ENCODE measurements around the gene CIRBP. TPM values are rescaled to one million over a fixed set of nuclear protein-coding genes. Genes with fewer than 3 reads are reported as not detected.
"Not testable (repeated sequence)": the region's sequence is repeated elsewhere in the genome, so short reads cannot be mapped to it uniquely, and the experiment has no call there.

The CIRBP gene
- total RNA-seq, 2 donors from 2014 or later: 288 to 385 TPM

GRCh38 chr19:1300744-1301490 is 31.8 kb downstream of the CIRBP start:
- Histone ChIP-seq H3K9me3 (no peaks in the 10 kb centered on the region), H3K4me3 (no peak overlapping the region), H3K36me3 (no peaks in the 10 kb centered on the region), H3K27ac (no peak overlapping the region), H3K27me3 (no peaks in the 10 kb centered on the region), H3K4me1 (no peaks in the 10 kb centered on the region)
- no peak for DNase-seq (ENCODE audit: low spot score)
- TF ChIP-seq CTCF (IDR thresholded peaks at IDR 0.05): no peak

GRCh38 chr19:1302533-1303239 is 33.6 kb downstream of the CIRBP start:
- Histone ChIP-seq H3K4me3 (no peak overlapping the region), H3K36me3 (no peaks in the 10 kb centered on the region), H3K4me1 (no peaks in the 10 kb centered on the region), H3K27ac (no peak overlapping the region), H3K9me3 (no peaks in the 10 kb centered on the region), H3K27me3 (no peaks in the 10 kb centered on the region)
- no peak for TF ChIP-seq CTCF (IDR thresholded peaks at IDR 0.05)
- DNase-seq (ENCODE audit: low spot score): no peak

- no peaks in the 10 kb centered on the region for H3K4me1 ChIP-seq
- no peak overlapping the region for H3K27ac ChIP-seq
- H3K27me3 ChIP-seq: no peaks in the 10 kb centered on the region
- H3K9me3 ChIP-seq: no peaks in the 10 kb centered on the region
- no peaks in the 10 kb centered on the region for H3K36me3 ChIP-seq
- no peak for DNase-seq (ENCODE audit: low spot score)
- no peak for TF ChIP-seq CTCF (IDR thresholded peaks at IDR 0.05)
- H3K4me3 ChIP-seq: no peak overlapping the region
These were observed 35.2 kb downstream of the CIRBP start for GRCh38 chr19:1304197-1304924.

DNA sequence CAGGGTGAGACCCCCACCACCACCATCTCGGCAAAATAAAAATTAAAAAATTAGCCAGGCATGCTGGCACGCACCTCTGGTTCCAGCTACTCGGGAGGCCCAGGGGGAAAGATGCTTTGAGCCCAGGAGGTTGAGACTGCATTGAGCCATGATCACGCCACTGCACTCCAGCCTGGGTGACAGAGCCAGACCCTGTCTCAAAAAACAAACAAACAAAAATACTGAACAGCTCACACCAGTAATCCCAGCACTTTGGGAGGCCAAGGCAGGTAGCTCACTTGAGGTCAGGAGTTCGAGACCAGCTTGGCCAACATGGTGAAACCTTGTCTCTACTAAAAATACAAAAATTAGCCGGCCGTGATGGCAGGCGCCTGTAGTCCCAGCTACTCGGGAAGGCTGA is 36.2 kb downstream of the CIRBP start:
- H3K36me3 ChIP-seq; H3K27me3 ChIP-seq; H3K4me1 ChIP-seq; H3K4me3 ChIP-seq; H3K9me3 ChIP-seq; DNase-seq (ENCODE audit: low spot score); H3K27ac ChIP-seq: not testable (repeated sequence)

GRCh38 chr19:1307320-1307719 is 38.2 kb downstream of the CIRBP start:
- no peak for TF ChIP-seq CTCF (IDR thresholded peaks at IDR 0.05)
- Histone ChIP-seq H3K4me3 (no peak overlapping the region), H3K27ac (no peak overlapping the region), H3K36me3 (no peaks in the 10 kb centered on the region), H3K4me1 (no peaks in the 10 kb centered on the region), H3K9me3 (no peaks in the 10 kb centered on the region), H3K27me3 (no peaks in the 10 kb centered on the region)
- no peak for DNase-seq (ENCODE audit: low spot score)

DNA sequence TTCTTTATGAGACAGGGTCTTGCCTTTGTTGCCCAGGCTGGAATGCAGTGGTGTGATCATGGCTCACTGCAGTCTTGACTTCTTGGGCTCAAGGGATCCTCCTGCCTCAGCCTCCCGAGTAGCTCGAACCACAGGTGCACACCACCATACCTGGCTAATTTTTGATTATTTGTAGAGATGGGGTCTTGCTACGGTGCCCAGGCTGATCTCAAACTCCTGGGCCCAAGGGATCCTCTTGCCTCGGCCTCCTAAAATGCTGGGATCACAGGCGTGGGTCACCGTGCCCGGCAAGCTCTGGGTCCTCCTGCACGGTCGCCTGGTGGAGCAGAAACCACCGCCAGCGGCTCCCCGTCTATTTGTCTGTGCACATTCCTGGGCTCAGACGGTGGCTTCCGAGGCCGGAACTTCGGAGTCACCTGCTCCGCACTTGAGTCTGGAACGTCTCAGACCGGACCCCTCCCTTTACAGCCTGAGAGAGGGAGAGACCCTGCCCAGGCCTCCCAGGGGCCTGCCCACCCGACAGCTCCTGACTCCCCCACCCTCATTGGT is 38.7 kb downstream of the CIRBP start:
- Histone ChIP-seq H3K36me3 (no peaks in the 10 kb centered on the region), H3K27me3 (no peaks in the 10 kb centered on the region), H3K4me1 (no peaks in the 10 kb centered on the region), H3K4me3 (no peak overlapping the region), H3K9me3 (no peaks in the 10 kb centered on the region), H3K27ac (no peak overlapping the region)
- no peak for DNase-seq (ENCODE audit: low spot score)
- TF ChIP-seq CTCF (IDR thresholded peaks at IDR 0.05): no peak
